Activated CD4-positive, CD25-positive, alpha-beta regulatory T cell treated with anti-CD3 and anti-CD28 coated beads, Interleukin-2, amount 50 U/mL, for 16 hours (primary cell): ENCODE results near the gene EEIG2.
A peak's percentile ranks its signal among the peaks of the same experiment; 100 is the strongest.
"Not testable (repeated sequence)": the region's sequence is repeated elsewhere in the genome, so short reads cannot be mapped to it uniquely, and the experiment has no call there.

Experiments used
- DNase-seq: peaks from one replicate; pipeline ENCODE4 v3.0.0-alpha.2; 2020; ENCODE audit warnings: low read depth, low spot score

EEIG2 gene

DNA sequence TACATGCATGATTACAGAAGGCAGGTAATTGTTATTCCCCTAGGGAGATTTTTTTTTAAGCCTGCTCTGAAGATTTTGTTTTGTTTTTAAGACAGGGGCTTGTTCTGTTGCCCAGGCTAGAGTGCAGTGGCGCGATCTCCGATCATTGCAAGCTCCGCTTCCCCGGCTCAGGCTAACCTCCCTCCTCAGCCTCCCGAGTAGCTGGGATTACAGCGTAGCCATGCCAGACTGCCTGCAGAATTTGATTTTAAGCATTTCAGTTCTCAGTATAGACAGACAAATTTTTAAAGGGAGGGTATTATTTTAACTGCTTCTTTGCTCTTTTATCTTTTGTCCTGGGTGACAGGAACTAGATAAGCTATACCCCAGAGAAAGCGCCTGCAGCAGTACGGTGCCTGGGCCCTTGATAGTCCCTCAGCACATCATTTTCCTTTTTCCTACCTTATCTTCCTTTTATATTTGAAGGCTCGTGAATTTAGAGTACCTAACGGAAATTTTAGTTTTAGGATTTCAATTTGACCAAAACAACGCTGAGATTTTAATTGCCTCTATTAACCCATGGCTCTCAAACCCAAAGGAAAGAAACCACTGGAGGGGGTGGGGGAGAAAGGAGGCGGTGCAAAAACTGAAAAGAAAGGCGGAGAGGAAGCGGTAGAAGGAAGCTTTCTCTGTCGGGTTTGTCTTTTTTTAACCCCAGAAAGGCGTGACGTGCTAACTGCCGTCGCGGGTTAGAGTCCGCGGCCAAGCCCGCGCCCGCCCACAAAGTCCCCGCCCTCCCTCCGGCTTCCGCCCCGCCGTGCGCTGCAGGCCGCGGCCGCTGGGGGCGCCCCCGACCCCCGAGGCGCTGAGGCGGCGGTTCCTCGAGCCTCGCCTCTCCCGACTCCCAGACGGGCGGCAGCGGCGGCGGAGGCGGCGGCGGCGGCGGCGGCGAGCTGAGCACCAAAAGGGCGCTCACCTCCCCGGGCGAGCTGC, at the start of gene EEIG2:
TSS of gene EEIG2 (plus strand) at position 886 of the 972 bp plus-strand sequence. CDS start 329 bp downstream, outside the sequence.
- DNase-seq, result peak; percentile 79

DNA sequence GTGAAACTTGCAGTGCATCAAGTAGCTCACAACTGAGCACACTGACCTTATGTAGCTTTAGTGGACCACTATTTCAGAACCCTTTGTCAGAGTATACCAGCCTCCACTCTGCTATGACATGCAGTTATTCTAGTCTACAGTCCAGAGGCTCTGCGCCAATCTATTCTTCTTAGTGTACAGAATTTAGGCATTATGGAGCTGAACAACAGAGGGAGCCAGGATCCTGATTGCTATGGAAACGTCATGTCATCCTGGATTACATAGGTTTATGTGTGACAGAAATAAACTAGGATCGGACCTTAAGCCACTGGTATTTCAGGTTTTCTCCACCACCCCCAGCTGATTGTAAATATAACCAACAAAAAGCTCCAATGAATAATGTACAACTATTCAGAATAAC, 48.1 kb upstream of the EEIG2 start:
- no peak for DNase-seq

DNA sequence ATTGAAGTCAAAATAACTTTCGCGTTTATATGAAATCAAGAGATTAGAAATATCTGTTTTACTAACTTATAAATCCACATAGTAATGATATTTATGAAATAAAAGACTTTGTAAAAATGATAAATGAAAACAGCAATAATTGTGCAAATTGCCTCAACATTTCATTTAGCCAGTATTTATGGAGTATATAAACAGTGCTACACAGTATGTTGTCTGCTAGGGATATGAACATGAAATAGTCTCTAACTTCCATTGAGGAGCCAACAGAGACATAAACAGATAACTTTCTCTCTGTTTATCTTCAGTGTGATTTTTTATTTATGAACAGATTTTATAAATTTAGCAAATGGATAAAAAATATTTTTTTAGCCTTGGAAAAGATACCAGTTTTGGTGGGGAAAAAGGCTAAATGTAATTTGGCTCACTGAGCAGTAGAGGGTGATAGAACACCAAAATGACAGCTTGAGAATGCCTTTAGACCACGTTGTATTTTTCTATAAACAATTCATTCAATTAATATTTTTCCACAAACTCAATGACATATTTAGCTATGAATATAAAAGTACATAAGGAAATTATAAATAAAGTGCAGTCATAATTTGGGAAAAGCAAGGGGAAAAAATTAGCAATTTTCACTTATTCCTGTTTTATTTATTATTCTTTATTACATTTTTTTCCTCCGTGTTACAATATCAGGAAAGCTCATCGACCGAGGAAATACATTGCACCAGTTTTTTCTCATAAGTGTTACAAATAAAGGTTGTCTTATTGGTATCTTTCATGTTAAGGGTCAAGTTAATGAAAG, 47.5 kb upstream of the EEIG2 start:
- DNase-seq, result no peak

DNA sequence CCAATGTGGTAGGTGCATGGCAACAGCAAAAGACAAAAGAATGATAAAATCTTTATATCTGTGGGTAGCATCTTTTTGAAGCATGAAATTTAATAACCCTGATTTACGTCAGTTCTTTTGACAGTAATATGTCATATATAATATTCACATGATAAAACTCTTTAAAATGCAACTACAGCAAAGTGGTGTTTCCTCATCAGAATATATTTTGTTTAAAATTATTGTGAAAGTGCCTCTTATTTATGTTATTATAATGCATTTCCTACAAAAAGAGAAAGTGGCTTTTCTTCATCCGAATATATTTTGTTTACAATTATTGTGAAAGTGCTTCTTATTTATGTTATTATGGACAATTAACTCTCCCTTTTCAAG, 46.9 kb upstream of the EEIG2 start:
- no peak for DNase-seq

DNA sequence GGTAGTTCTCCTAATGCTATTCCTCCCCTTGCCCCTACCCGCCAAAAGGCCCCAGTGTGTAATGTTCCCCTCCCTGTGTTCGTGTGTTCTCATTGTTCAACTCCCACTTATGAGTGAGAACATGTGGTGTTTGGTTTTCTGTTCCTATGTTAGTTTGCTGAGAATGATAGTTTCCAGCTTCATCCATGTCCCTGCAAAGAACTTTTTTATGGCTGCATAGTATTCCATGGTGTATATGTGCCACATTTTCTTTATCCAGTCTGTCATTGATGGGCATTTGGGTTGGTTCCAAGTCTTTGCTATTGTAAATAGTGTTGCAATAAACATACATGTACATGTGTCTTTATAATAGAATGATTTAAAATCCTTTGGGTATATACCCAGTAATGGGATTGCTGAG, 46.0 kb upstream of the EEIG2 start:
- not testable (repeated sequence) for DNase-seq

DNA sequence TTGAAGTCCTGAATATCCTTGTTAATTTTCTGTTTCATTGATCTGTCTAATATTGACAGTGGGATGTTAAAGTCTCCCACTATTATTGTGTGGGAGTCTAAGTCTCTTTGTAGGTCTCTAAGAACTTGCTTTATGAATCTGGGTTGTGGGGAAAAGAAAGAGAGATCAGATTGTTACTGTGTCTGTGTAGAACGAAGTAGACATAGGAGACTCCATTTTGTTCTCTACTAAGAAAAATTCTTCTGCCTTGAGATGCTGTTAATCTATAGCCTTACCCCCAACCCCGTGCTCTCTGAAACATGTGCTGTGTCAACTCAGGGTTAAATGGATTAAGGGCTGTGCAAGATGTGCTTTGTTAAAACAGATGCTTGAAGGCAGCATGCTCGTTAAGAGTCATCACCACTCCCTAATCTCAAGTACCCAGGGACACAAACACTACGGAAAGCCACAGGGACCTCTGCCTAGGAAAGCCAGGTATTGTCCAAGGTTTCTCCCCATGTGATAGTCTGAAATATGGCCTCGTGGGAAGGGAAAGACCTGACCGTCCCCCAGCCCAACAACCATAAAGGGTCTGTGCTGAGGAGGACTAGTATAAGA, 42.5 kb upstream of the EEIG2 start:
- not testable (repeated sequence) for DNase-seq

DNA sequence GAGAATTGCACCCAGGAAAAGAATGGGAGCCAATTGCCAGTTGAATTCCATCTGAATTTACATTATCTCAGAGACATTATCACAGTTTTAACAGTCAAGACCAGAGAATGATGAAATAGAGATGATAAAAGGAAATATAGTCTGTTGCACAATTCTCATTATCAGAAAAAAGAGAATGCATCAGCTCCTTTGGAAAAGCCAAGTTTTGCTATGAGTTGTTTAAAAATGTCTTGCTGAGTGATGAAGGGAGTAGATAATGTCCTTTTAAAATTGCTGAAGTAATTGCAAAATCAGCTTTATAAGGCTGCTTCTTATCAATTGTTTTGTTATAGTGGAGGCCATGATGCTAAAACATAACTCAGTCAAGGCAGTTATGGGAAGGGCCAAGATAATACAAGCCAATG, 37.9 kb upstream of the EEIG2 start:
- DNase-seq, result no peak

DNA sequence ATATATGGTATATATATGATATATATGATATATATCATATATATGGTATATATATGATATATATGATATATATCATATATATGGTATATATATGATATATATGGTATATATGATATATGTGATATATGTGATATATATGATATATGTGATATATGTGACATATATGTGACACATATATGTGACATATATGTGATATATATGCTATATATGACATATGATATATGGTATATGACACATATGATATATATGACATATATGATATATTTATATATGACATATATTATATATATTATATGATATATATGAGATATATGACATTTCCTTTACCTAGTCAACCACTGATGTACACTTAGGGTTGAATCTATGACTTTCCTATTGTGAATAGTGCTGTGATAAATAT, 36.1 kb upstream of the EEIG2 start:
- no peak for DNase-seq

DNA sequence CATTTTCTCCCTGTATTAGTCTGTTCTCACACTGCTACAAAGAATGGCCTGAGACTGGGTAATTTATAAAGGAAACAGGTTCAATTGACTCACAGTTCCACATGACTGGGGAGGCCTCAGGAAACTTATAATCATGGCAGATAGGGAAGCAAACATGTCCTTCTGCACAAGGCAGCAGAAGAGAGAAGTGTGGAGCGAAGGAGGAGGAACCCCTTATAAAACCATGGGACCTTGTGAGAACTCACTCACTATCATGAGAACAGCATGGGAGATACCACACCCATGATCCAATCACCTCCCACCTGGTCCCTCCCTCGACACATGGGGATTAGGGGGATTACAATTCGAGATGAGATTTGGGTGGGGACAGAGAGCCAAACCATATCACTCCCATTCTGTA, 35.2 kb upstream of the EEIG2 start:
- DNase-seq, result no peak

DNA sequence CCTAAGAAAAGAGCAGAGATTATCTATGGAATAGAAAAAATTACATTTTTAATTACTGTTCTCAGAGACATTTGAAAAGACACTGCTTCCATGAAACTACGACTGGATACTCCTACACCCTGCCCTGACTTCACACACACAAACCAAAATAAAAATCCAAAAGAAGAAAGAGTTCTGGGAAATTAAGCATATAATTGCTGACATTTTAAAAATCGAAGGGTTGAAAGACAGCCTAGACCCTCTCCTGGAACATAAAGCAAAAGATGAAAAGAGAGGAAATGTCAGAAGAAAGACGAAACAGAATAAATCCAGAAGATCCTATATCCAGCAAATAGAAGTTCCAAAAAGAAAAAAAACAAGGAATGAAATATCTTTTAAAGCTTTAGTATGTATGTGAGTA, 32.8 kb upstream of the EEIG2 start:
- no peak for DNase-seq

DNA sequence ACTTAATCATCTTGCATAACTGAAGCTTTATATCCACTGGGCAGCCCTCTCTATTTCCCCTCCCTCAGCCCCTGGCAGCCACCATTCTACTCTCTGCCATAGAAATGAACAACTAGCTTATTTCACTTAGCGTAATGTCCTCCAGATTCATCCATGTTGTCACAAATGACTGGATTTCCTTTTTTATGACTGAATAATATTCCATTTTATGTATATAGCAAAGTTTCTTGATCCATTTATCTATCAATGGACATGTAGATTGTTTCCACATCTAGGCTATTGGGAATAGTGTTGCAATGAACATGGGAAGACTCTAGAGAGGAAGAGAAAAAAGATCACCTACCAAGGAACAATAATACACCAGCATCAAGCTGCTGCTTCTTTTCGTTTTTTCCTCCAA, 32.1 kb upstream of the EEIG2 start:
- no peak for DNase-seq

DNA sequence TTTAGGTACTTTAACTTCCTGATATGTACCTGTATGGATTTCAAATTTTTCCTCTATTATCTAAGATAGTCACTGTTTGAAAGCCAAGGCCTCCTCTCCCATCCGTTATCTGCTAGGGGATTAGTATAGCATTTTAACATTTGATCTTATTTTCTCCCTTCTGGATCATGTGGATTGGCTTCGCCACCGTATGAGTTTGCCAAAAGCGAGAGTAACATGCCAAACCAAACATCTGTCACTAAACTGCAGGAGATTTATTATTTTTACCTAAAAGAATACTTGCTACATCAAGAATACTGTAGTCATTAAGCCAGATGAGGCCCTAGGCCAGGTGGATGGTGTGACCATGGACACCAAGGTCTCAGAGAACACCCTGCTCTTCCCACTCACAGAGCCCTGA, 28.5 kb upstream of the EEIG2 start:
- no peak for DNase-seq

DNA sequence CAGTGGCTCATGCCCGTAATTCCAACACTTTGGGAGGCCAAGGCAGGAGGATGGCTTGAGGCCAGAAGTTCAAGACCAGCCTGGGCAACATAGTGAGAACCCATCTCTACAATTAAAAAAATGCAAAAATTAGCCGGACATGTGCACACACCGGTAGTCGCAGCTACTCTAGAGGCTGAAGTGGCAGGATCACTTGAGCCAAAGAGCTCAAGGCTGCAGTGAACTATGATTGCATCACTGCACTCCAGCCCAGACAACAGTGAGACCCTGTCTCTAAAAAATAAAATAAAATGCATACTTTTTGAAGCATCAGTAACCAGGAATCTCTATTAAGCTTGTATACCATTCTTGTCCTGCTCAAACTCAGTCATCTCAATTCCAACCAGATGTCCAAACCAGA, 27.2 kb upstream of the EEIG2 start:
- no peak for DNase-seq

DNA sequence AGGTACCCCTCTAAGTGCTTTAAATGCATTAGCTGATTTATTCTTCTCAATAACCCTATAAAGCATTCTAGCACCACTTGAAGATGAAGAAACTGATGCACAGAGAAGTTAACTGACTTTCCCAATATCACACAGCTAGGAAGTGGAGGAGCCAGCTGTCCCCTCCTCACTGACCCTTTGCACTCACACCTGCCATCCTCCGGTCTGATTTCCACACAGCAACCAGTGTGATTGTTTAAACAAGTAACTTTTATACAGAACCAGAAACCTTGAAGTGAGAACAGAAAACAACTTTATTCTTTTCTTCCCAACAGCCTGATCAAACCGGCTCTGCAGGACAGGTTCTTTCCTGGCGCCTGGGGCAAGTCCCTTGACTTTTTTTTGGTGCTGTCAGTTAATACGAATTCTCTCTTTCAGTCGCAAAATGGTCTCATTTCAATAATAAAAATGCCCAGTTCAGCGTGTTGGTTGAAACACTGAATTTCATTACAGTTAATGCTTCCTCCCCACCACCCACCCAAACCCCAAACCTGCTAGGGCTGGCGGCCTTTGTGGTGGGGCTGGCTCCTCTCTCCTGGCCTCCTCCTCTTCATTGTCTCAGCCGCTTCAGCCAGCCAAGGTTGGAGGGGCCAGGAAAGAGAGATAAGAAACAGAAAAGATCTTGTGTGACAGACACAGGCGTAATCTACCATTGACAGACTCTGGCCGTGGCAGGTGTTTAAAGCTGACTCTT, 26.4 kb upstream of the EEIG2 start:
- no peak for DNase-seq

DNA sequence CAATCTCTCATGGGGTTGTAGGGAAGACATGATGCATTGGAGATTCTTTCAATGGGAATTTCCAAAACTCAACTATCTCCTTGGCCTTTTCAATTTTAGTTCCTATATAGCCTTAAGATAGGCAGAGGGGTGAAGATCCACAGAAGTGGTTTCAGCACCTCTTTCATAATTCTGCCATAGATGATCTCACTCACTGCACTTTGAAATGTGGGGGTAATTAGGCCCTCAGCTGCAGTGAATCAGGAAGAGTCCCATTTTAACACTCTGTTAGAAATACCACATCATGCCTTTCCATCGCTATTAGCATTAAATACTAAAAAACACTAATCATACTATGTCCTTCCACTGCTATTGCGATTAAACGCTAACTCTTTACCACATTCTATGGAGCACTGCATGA, 25.1 kb upstream of the EEIG2 start:
- DNase-seq, result no peak

DNA sequence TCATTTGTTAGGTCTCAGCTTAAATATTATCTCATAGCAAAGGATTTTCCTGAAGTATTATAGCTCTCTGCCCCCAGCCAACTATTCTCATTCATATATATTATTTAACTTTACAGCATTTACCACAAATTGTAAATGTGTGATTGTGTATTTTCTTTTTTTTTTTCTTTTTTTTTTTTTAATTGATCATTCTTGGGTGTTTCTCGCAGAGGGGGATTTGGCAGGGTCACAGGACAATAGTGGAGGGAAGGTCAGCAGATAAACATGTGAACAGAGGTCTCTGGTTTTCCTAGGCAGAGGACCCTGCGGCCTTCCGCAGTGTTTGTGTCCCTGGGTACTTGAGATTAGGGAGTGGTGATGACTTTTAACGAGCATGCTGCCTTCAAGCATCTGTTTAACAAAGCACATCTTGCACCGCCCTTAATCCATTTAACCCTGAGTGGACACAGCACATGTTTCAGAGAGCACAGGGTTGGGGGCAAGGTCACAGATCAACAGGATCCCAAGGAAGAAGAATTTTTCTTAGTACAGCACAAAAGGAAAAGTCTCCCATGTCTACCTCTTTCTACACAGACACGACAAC, 24.5 kb upstream of the EEIG2 start:
- DNase-seq, result not testable (repeated sequence)

DNA sequence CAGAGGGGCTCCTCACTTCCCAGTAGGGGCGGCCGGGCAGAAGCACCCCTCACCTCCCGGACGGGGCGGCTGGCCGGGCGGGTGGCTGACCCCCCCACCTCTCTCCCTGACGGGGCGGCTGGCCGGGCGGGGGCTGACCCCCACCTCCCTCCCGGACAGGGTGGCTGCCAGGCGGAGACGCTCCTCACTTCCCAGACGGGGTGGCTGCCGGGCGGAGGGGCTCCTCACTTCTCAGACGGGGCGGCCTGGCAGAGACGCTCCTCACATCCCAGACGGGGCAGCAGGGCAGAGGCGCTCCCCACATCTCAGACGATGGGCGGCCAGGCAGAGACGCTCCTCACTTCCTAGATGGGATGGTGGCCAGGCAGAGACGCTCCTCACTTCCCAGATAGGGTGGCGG, 23.9 kb upstream of the EEIG2 start:
- DNase-seq, result not testable (repeated sequence)

DNA sequence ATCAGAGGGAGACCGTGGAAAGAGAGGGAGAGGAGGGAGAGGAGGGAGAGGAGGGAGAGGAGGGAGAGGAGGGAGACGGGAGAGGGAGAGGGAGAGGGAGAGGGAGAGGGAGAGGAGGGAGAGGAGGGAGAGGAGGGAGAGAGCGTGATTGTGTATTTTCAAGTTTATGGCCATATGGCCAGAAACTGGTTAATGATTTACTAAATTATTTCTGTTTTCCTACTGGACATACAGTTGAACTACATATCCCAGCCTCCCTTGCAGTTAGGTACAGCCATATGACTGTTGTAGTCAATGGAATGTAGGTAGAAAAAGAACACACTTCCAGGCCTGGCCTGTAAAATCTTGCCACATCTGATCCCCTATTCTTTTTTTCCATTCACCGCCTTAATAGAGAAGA, 23.1 kb upstream of the EEIG2 start:
- DNase-seq, result not testable (repeated sequence)

DNA sequence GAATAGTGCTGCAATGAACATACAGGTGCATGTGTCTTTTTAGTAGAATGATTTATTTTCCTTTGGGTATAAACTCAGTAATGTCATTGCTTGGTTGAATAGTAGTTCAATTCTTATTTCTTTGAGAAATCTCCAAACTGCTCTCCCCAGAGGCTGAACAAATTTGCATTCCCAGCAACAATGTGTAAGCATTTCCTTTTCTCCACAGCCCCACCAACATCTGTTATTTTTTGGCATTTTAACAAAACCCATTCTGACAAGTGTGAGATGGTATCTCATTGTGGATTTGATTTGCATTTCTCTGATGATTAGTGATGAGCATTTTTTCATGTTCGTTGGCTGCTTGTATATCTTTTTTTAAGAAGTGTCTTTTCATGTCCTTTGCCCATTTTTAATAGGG, 21.9 kb upstream of the EEIG2 start:
- no peak for DNase-seq

DNA sequence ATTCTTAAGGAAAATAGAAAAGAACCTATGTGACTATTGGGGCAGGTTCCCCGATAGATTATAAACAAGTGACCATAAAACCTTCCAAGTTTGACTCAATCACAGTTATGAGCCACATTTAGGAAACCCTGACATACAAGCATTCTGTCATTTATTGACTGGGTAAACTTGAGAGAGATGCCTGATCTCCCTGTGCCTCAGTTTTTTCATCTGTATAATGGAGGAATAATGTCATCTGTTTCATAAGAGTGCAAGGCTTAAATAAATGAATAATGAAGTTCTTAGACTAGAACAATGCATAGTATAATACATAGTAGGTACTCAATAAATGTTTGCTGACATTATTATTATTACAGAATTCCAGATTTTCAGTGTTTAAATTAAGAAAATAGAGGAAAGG, 18.9 kb upstream of the EEIG2 start:
- DNase-seq, result no peak

DNA sequence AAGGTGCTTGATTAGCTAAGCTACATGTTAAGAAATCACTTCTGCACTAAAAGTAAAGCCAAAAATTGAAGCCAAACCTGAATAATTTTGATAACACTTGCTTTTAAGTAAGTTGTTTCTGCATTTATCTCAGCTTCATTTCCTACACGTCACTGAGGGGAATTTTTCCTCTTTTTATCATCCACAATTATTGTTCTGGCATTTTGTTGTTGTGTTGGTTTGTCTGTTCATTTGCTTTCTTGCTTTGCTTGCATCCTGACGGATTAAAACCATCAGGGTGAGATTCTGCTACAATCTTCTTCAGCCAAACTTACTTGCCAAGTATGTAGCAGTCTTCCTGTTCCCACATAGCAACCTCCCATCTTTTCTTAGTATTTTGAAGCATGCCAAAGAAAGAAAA, 18.0 kb upstream of the EEIG2 start:
- DNase-seq, result no peak
